GM23338 (cell line): ENCODE measurements around the gene FAM114A2. TPM values are rescaled to one million over a fixed set of nuclear protein-coding genes. Genes with fewer than 3 reads are reported as not detected.
"Not testable (repeated sequence)": the region's sequence is repeated elsewhere in the genome, so short reads cannot be mapped to it uniquely, and the experiment has no call there.

Experiments used
- ATAC-seq: fragments of 200-7000 bp; cut with Tn5 transposase; 3 replicates; pipeline ENCODE4 v1.9.1; 2020
- DNase-seq: peaks from one replicate; pipeline ENCODE4 v3.0.0-alpha.2; 2015; ENCODE audit warnings: low spot score
- H2AFZ ChIP-seq: fragments of 200-600 bp; sonication (generic); 2 replicates; pipeline ENCODE4 v1.8.0; 2016; ENCODE audit warnings: antibody characterized with exemption, mild to moderate bottlenecking, moderate library complexity
- H3F3A ChIP-seq: fragments of 200-600 bp; sonication (generic); replicated peaks from 2 replicates; pipeline ENCODE4 v1.8.0; 2017; ENCODE audit warnings: antibody characterized with exemption, mixed run types, low read depth
- H3K27ac ChIP-seq: fragments of 200-600 bp; sonication (generic); 2 replicates; pipeline ENCODE4 v1.6.1; 2016; ENCODE audit warnings: low read depth
- H3K27me3 ChIP-seq: fragments of 200-600 bp; sonication (generic); 2 replicates; pipeline ENCODE4 v1.8.0; 2016; ENCODE audit warnings: mild to moderate bottlenecking, mixed run types, moderate library complexity; ENCODE audit not compliant: insufficient read depth
- H3K36me3 ChIP-seq: fragments of 200-600 bp; sonication (generic); 2 replicates; pipeline ENCODE4 v1.8.0; 2016; ENCODE audit warnings: mild to moderate bottlenecking; ENCODE audit not compliant: insufficient read depth
- H3K4me1 ChIP-seq: fragments of 200-600 bp; sonication (generic); 2 replicates; pipeline ENCODE4 v1.8.0; 2016; ENCODE audit warnings: mild to moderate bottlenecking, moderate library complexity; ENCODE audit not compliant: insufficient read depth
- H3K4me2 ChIP-seq: fragments of 200-600 bp; sonication (generic); 2 replicates; pipeline ENCODE4 v1.7.1; 2017; ENCODE audit warnings: mixed run types
- H3K4me3 ChIP-seq: fragments of 200-600 bp; sonication (generic); 2 replicates; pipeline ENCODE4 v1.6.1; 2016; ENCODE audit warnings: mixed run types
- H3K79me2 ChIP-seq: fragments of 200-600 bp; sonication (generic); replicated peaks from 2 replicates; pipeline ENCODE4 v1.8.0; 2017; ENCODE audit warnings: mild to moderate bottlenecking; ENCODE audit not compliant: insufficient read depth
- H3K9me2 ChIP-seq: fragments of 200-600 bp; sonication (generic); 2 replicates; pipeline ENCODE4 v1.8.0; 2017; ENCODE audit not compliant: insufficient read depth
- H4K20me1 ChIP-seq: fragments of 200-600 bp; sonication (generic); replicated peaks from 2 replicates; pipeline ENCODE4 v1.8.0; 2017; ENCODE audit warnings: mild to moderate bottlenecking; ENCODE audit not compliant: insufficient read depth
- H3K27ac Mint-ChIP-seq: 2 replicates; pipeline ENCODE4 v1.8.0; 2020; ENCODE audit warnings: inconsistent platforms, mild to moderate bottlenecking, moderate library complexity, mixed read lengths
- H3K27me3 Mint-ChIP-seq: 3 replicates; pipeline ENCODE4 v1.8.0; 2022; ENCODE audit warnings: low read depth, mild to moderate bottlenecking, moderate library complexity, mixed read lengths, inconsistent platforms; ENCODE audit not compliant: insufficient read depth, poor library complexity
- H3K36me3 Mint-ChIP-seq: 3 replicates; pipeline ENCODE4 v1.8.0; 2021; ENCODE audit warnings: low read depth, mild to moderate bottlenecking, inconsistent platforms, moderate library complexity, mixed read lengths
- H3K4me1 Mint-ChIP-seq: 3 replicates; pipeline ENCODE4 v1.8.0; 2020; ENCODE audit warnings: mild to moderate bottlenecking, inconsistent platforms, mixed read lengths
- H3K4me3 Mint-ChIP-seq: 3 replicates; pipeline ENCODE4 v1.8.0; 2021; ENCODE audit warnings: moderate library complexity, mild to moderate bottlenecking, inconsistent platforms, mixed read lengths
- H3K9me3 Mint-ChIP-seq: 3 replicates; pipeline ENCODE4 v1.8.0; 2020; ENCODE audit warnings: moderate library complexity, mild to moderate bottlenecking, inconsistent platforms, mixed read lengths
- CTCF ChIP-seq, 2 experiments: fragments of 200-600 bp in 1 of 2; sonication (generic) in 1 of 2; conservative IDR thresholded peaks; 2 replicates each; pipeline versions ENCODE4 v1.5.1 to v1.6.1; 2016 to 2017; ENCODE audit warnings: antibody characterized with exemption in 2 of 2, low read depth in 2 of 2, mild to moderate bottlenecking in 2 of 2, moderate library complexity in 1 of 2
- EZH2 ChIP-seq: fragments of 200-600 bp; sonication (generic); IDR thresholded peaks from one replicate; pipeline ENCODE4 v1.8.0; 2017; ENCODE audit warnings: antibody characterized with exemption, mild to moderate bottlenecking, low read depth; ENCODE audit not compliant: unreplicated experiment
- JUNB ChIP-seq: IDR thresholded peaks from one replicate; pipeline ENCODE4 v1.6.1; 2016; ENCODE audit warnings: antibody characterized with exemption; ENCODE audit not compliant: unreplicated experiment
- REST ChIP-seq: IDR thresholded peaks from one replicate; pipeline ENCODE4 v1.6.1; 2018; ENCODE audit warnings: antibody characterized with exemption; ENCODE audit not compliant: unreplicated experiment
- STAT1 ChIP-seq: IDR thresholded peaks from one replicate; pipeline ENCODE4 v1.6.1; 2016; ENCODE audit warnings: antibody characterized with exemption; ENCODE audit not compliant: unreplicated experiment
- ZNF331 ChIP-seq: fragments of 250-450 bp; sonication (Bioruptor Pico); IDR thresholded peaks from 2 replicates; pipeline ENCODE4 v1.5.0; 2020; ENCODE audit warnings: low read depth, mild to moderate bottlenecking, moderate library complexity
- polyA plus RNA-seq: library from polyadenylated mRNA; unstranded; fragments of >200 nt; fragmentation: Nextera tagmentation; extraction: Ambion mirVana; gene quantifications from 2 replicates; pipeline ENCODE4 v1.2.1, GENCODE V29; 2016
- total RNA-seq: library from RNA; depleted of rRNA; stranded (reverse); fragments of >200 nt; shearing (Covaris generic); gene quantifications from 2 replicates; pipeline ENCODE4 v1.2.3, GENCODE V29; 2014

Gene FAM114A2
- total and polyA plus RNA-seq, 2 experiments from 2014 or later = 4.9 to 5.8 TPM

GRCh38 chr5:154031937-154032489 lies 6.7 kb downstream of the FAM114A2 start:
- Histone ChIP-seq H3K79me2 (no peaks in the 10 kb centered on the region), H3K27me3 (no peaks in the 10 kb centered on the region), H3K4me3 (no peak overlapping the region), H3K36me3 (no peaks in the 10 kb centered on the region), H3K27ac (no peak overlapping the region), H2AFZ (no peak overlapping the region), H4K20me1 (no peaks in the 10 kb centered on the region), H3F3A (no peaks in the 10 kb centered on the region), H3K4me1 (no peaks in the 10 kb centered on the region), H3K4me2 (no peak overlapping the region), H3K9me2 (no peaks in the 10 kb centered on the region)
- H3K4me3 Mint-ChIP-seq = no peak overlapping the region
- no peak overlapping the region for H3K27ac Mint-ChIP-seq
- no peak for ATAC-seq
- no peaks in the 10 kb centered on the region for H3K27me3 Mint-ChIP-seq
- TF ChIP-seq JUNB = no peak
- TF ChIP-seq CTCF (conservative IDR thresholded peaks at IDR 0.05; ENCODE audit: low read depth in 2 of 2) = no peak
- no peak for TF ChIP-seq REST
- TF ChIP-seq STAT1 = no peak
- no peak for TF ChIP-seq ZNF331 (CRISPR knock-in tag)
- no peak for TF ChIP-seq EZH2
- H3K36me3 Mint-ChIP-seq = no peaks in the 10 kb centered on the region
- no peaks in the 10 kb centered on the region for H3K9me3 Mint-ChIP-seq
- no peaks in the 10 kb centered on the region for H3K4me1 Mint-ChIP-seq
- no peak for DNase-seq

GRCh38 chr5:154025951-154026350 lies 12.8 kb downstream of the FAM114A2 start:
- Histone ChIP-seq H3K79me2 (no peaks in the 10 kb centered on the region), H3K27ac (no peak overlapping the region), H3K4me1 (no peaks in the 10 kb centered on the region), H4K20me1 (no peaks in the 10 kb centered on the region; the same call in 1 of the 2 replicates), H3K36me3 (no peaks in the 10 kb centered on the region), H2AFZ (no peak overlapping the region), H3K4me2 (no peak overlapping the region), H3K9me2 (no peaks in the 10 kb centered on the region), H3K4me3 (no peak overlapping the region), H3K27me3 (no peaks in the 10 kb centered on the region), H3F3A (no peaks in the 10 kb centered on the region)
- H3K4me3 Mint-ChIP-seq = no peak overlapping the region
- ATAC-seq (no peak), DNase-seq (no peak)
- H3K27me3 Mint-ChIP-seq = no peaks in the 10 kb centered on the region
- H3K4me1 Mint-ChIP-seq = no peaks in the 10 kb centered on the region
- TF ChIP-seq REST (no peak), ZNF331 (CRISPR knock-in tag) (no peak)
- H3K36me3 Mint-ChIP-seq = peaks cover 3% of the 10 kb centered on the region; the same call in 2 of the 3 replicates
- no peak overlapping the region for H3K27ac Mint-ChIP-seq
- no peaks in the 10 kb centered on the region for H3K9me3 Mint-ChIP-seq

GRCh38 chr5:154018919-154019318 lies 19.8 kb downstream of the FAM114A2 start:
- not testable (repeated sequence) for H3K79me2 ChIP-seq, H3K27me3 ChIP-seq, H2AFZ ChIP-seq, H3F3A ChIP-seq, H3K27ac Mint-ChIP-seq, H3K9me3 Mint-ChIP-seq, H3K36me3 Mint-ChIP-seq, H3K27ac ChIP-seq, ATAC-seq, H3K9me2 ChIP-seq, H3K4me1 Mint-ChIP-seq, H3K4me3 Mint-ChIP-seq, DNase-seq, H3K27me3 Mint-ChIP-seq, H3K4me2 ChIP-seq, H3K4me3 ChIP-seq, H3K36me3 ChIP-seq, H4K20me1 ChIP-seq, H3K4me1 ChIP-seq
